Chondrocyte (in vitro differentiated cells): ENCODE results near the gene FBXL17. TPM values are rescaled to one million over a fixed set of nuclear protein-coding genes. Genes with fewer than 3 reads are reported as not detected.
A peak's percentile ranks its signal among the peaks of the same experiment; 100 is the strongest.
"Not testable (repeated sequence)": the region's sequence is repeated elsewhere in the genome, so short reads cannot be mapped to it uniquely, and the experiment has no call there.

Experiments
- DNase-seq: peaks from one replicate; pipeline ENCODE4 v3.0.0; 2021; ENCODE audit warnings: mixed read lengths, low spot score
- H3K27ac Mint-ChIP-seq: one replicate; pipeline ENCODE4 v1.8.0; 2021; ENCODE audit warnings: mild to moderate bottlenecking, moderate library complexity, mixed read lengths; ENCODE audit not compliant: unreplicated experiment
- H3K27me3 Mint-ChIP-seq: 2 replicates; pipeline ENCODE4 v1.8.0; 2021; ENCODE audit warnings: low read depth, mixed read lengths
- H3K36me3 Mint-ChIP-seq: 2 replicates; pipeline ENCODE4 v1.8.0; 2021; ENCODE audit warnings: low read depth, mixed read lengths
- H3K4me1 Mint-ChIP-seq: 2 replicates; pipeline ENCODE4 v1.8.0; 2021; ENCODE audit warnings: low read depth, mild to moderate bottlenecking, mixed read lengths
- H3K4me3 Mint-ChIP-seq: one replicate; pipeline ENCODE4 v1.8.0; 2021; ENCODE audit warnings: mild to moderate bottlenecking, moderate library complexity, mixed read lengths; ENCODE audit not compliant: unreplicated experiment
- H3K9me3 Mint-ChIP-seq: 2 replicates; pipeline ENCODE4 v1.8.0; 2021; ENCODE audit warnings: low read depth, mixed read lengths
- CTCF ChIP-seq: fragments of 200-600 bp; sonication (generic); IDR thresholded peaks from 2 replicates; pipeline ENCODE4 v1.5.0; 2021; ENCODE audit warnings: antibody characterized with exemption, mild to moderate bottlenecking, moderate library complexity
- total RNA-seq: library from RNA; stranded (reverse); gene quantifications from 3 replicates; pipeline ENCODE4 v1.2.1, GENCODE V29; 2021

The FBXL17 gene
- total RNA-seq, 1 donor from 2014 or later, result 15.3 TPM

GRCh38 chr5:108168915-108169314, 213.0 kb downstream of the FBXL17 start:
- Mint-ChIP-seq H3K27ac (no peak overlapping the region), H3K27me3 (no peaks in the 10 kb centered on the region), H3K9me3 (no peaks in the 10 kb centered on the region), H3K4me3 (no peak overlapping the region), H3K36me3 (peaks cover 2% of the 10 kb centered on the region), H3K4me1 (peaks cover 3% of the 10 kb centered on the region)
- TF ChIP-seq CTCF, result no peak
- DNase-seq, result no peak

GRCh38 chr5:108167174-108167573, 214.7 kb downstream of the FBXL17 start:
- Mint-ChIP-seq H3K36me3 (peaks cover 2% of the 10 kb centered on the region), H3K4me3 (no peak overlapping the region), H3K27me3 (no peaks in the 10 kb centered on the region), H3K27ac (no peak overlapping the region), H3K9me3 (no peaks in the 10 kb centered on the region), H3K4me1 (peaks cover 3% of the 10 kb centered on the region)
- no peak for TF ChIP-seq CTCF
- DNase-seq, result no peak

GRCh38 chr5:108164574-108164973, 217.3 kb downstream of the FBXL17 start:
- no peak for DNase-seq
- Mint-ChIP-seq H3K4me3 (no peak overlapping the region), H3K9me3 (no peaks in the 10 kb centered on the region), H3K4me1 (peaks cover 3% of the 10 kb centered on the region), H3K27ac (no peak overlapping the region), H3K27me3 (no peaks in the 10 kb centered on the region), H3K36me3 (no peaks in the 10 kb centered on the region)
- no peak for TF ChIP-seq CTCF

- DNase-seq, H3K36me3 Mint-ChIP-seq, H3K27ac Mint-ChIP-seq, H3K4me3 Mint-ChIP-seq, H3K27me3 Mint-ChIP-seq, H3K9me3 Mint-ChIP-seq, H3K4me1 Mint-ChIP-seq: not testable (repeated sequence)
Measured at GRCh38 chr5:108152854-108153253, 229.0 kb downstream of the FBXL17 start.

GRCh38 chr5:108149369-108149768, 232.5 kb downstream of the FBXL17 start:
- Mint-ChIP-seq H3K9me3 (peaks cover 5% of the 10 kb centered on the region), H3K27ac (no peak overlapping the region), H3K27me3 (no peaks in the 10 kb centered on the region), H3K4me1 (peaks cover 8% of the 10 kb centered on the region), H3K36me3 (peaks cover 3% of the 10 kb centered on the region), H3K4me3 (no peak overlapping the region)
- no peak for TF ChIP-seq CTCF
- DNase-seq, result no peak

- Mint-ChIP-seq H3K9me3 (peaks cover 5% of the 10 kb centered on the region), H3K27me3 (no peaks in the 10 kb centered on the region), H3K27ac (no peak overlapping the region), H3K4me1 (peaks cover 12% of the 10 kb centered on the region), H3K4me3 (no peak overlapping the region), H3K36me3 (peaks cover 3% of the 10 kb centered on the region)
- TF ChIP-seq CTCF, result peak; percentile 82
- DNase-seq, result no peak
Measured at GRCh38 chr5:108148715-108149139, 233.2 kb downstream of the FBXL17 start.
